Glomerular visceral epithelial cell (primary cell): ENCODE measurements around the gene CIRBP.

Experiments used
- DNase-seq: peaks from one replicate; pipeline ENCODE4 v3.0.0-alpha.2; 2016; ENCODE audit errors: extremely low spot score

The CIRBP gene

GRCh38 chr19:1230783-1231489 is 38.2 kb upstream of the CIRBP start:
- no peak for DNase-seq

- DNase-seq = no peak
Observed at GRCh38 chr19:1231729-1232637, 37.1 kb upstream of the CIRBP start.

- peak; percentile 72 for DNase-seq
Observed at GRCh38 chr19:1232652-1233072, 36.5 kb upstream of the CIRBP start.

- DNase-seq = no peak
Observed at GRCh38 chr19:1233115-1233667, 35.9 kb upstream of the CIRBP start.

- DNase-seq = no peak
Observed at GRCh38 chr19:1234051-1234954, 34.8 kb upstream of the CIRBP start.

GRCh38 chr19:1234955-1235380 is 34.2 kb upstream of the CIRBP start:
- no peak for DNase-seq

- DNase-seq = peak; percentile 65
Observed at GRCh38 chr19:1235625-1236538, 33.2 kb upstream of the CIRBP start.

GRCh38 chr19:1236576-1236975 is 32.6 kb upstream of the CIRBP start:
- DNase-seq = no peak

- no peak for DNase-seq
Observed at GRCh38 chr19:1237027-1237659, 32.0 kb upstream of the CIRBP start.

GRCh38 chr19:1237754-1238368 is 31.3 kb upstream of the CIRBP start, which contains the start of gene CBARP:
CBARP (minus strand) TSS chr19:1238005; CDS start chr19:1236100, 1,905 bp downstream.
- DNase-seq = peak; percentile 55

- DNase-seq = no peak
Observed at GRCh38 chr19:1238369-1239303, 30.5 kb upstream of the CIRBP start.

- no peak for DNase-seq
Observed at GRCh38 chr19:1239420-1239795, 29.7 kb upstream of the CIRBP start.

- DNase-seq = peak; percentile 86
Observed at GRCh38 chr19:1239796-1240737, 29.1 kb upstream of the CIRBP start.

GRCh38 chr19:1240925-1241324 is 28.2 kb upstream of the CIRBP start:
- DNase-seq = no peak

- peak; percentile 95 for DNase-seq
Observed at GRCh38 chr19:1241417-1242095, 27.6 kb upstream of the CIRBP start, which contains the start of gene ATP5F1D. ATP5F1D (plus strand) TSS chr19:1241751; CDS start chr19:1241851, 100 bp downstream.
